HG03025 (cell line): ENCODE results near the gene CCSAP.
"Not testable (repeated sequence)": the region's sequence is repeated elsewhere in the genome, so short reads cannot be mapped to it uniquely, and the experiment has no call there.

Experiments used
- ATAC-seq: cut with Tn5 transposase; IDR thresholded peaks from one replicate; pipeline ENCODE4 v1.9.1; 2021; ENCODE audit warnings: mild to moderate bottlenecking, moderate library complexity; ENCODE audit not compliant: unreplicated experiment, low FRiP score

Gene CCSAP

DNA sequence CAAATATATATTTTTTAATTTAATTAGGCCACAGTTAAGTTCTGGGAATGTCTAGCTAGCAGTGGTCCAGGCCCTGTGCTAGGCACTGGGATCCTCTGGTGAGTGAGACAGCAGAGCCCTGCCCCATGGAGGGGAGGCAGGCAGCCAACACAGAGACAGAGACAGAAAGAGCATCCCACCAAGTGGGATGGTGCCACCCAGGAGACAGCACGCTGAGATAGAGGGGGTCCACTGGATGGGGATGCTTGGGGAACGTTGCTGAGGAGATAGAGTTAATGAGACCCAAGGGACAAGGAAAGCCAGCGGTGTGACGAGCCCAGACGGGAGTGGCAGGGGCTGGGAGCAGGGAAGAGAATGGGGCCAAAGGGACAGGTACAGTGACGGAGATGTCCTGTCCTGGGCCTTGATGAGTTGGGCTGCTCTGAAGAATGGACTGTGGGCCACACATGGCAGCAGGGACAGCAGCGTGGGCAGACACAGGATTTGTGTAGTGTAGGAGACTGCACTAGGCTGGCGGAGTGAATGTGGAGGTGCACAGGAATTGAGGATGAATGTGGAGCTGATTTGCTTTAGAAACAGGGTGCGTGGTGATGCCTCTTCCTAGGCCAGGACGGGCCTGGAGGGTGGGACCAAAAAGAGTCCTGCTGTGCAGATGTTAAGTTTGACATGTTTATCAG is 49.2 kb downstream of the CCSAP start:
- no peak for ATAC-seq

DNA sequence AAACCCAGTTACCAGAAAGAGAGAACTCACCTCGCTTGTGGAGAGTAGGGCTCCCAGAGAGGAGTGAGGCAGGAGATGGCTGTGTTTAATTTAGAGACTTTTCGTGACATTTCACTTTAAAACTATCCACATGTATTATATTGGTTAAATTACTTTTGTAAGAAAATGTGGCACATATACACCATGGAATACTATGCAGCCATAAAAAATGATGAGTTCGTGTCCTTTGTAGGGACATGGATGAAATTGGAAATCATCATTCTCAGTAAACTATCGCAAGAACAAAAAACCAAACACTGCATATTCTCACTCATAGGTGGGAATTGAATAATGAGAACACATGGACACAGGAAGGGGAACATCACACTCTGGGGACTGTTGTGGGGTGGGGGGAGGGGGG is 51.2 kb downstream of the CCSAP start:
- ATAC-seq = not testable (repeated sequence)

DNA sequence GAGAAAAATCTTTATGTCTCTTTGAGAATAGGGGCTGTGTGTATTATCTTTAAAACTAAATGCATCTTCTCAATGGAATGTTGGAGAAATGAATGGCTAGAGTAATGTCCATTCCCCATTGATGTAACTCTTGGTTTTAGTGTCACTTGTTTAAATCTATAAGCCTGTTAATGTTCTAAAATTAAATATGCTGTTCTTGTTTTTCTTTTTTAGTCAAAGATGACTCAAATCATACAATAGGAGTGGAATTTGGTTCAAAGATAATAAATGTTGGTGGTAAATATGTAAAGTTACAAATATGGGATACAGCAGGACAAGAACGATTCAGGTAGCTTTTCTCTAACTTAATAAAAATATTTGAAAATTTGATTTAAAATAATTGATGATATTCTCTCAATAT is 54.3 kb downstream of the CCSAP start:
- ATAC-seq = no peak

DNA sequence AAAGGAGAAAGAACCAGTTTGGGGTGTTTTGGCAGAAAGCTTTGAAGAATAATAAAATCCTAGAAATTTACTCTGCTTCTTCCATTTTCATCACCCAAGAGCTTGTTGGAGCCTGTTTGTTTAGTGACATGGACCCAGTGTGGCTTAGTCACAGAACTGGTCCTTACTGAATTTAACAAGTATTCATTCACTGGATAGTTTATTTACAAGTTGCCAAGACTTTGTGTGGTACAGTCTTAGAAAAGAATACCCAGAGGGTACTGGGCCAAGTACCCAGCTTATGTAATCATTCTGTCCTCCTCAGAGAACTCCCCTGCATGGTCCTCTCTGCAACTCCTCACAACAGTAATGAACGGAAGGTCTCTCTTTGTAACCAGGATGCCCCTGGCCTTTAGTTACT is 55.6 kb downstream of the CCSAP start:
- ATAC-seq = no peak

DNA sequence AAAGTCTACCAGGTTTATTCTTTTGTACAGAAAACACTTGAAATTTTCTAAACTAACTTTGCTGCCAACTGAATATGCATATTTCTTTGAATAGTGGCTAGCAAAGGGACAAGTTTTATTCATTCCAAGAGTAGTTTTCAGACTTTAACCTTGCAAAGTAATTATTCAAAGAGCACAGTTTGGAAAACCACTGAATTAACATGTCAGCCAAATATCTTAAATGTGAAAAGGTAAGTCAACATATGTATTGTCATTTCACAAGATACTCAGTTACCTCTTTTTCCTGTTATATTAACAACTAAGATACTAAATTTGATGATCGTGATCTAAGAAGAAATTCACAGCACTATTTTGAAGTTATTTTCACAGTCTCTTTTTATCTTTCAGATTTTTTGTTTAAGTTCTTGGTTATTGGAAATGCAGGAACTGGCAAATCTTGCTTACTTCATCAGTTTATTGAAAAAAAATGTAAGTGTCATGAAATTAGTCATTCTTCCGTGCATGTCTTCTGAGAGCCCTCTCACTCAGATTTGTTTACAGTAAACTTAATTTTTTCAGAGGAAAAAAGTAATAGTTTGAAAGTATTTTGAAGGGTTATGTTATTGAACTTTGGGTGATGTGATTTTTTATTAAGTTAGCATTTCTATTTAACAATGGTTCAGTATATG is 56.6 kb downstream of the CCSAP start:
- ATAC-seq = no peak

DNA sequence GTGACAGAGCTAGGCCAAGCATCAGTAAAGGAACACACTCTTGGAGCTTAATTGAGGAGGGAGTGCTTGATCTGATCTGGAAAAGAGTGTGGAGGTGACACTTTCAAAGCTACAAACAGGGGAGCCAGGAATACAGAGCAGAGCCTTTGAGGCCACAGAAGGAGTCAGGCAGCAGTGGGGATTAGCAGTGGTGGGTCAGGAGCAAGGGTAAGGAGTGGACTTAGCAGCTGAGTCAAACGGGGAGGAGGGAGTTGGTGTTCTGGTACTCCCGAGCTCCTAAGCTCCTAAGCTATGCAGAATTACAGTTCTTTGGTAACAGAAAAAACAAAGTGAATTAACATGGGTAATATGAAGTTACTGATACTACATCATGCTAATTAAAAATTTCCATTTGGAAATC is 57.4 kb downstream of the CCSAP start:
- ATAC-seq = no peak

DNA sequence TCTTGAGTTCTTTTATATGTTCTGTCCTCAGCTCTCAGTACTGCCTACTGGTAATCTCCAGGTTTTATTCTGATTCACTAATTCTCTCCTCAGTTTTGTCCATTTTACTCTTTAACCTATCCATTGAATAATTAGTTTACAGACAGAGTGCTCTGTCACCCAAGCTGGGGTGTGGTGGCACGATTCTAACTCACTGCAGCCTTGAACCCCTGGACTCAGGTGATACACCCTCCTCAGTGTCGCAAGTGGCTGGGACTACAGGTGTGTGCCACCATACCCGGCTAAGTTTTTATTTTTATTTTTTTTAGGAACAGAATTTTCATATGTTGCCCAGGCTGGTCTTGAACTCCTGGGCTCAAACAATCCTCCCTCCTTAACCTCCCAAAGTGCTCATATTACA is 58.0 kb downstream of the CCSAP start:
- ATAC-seq = no peak

DNA sequence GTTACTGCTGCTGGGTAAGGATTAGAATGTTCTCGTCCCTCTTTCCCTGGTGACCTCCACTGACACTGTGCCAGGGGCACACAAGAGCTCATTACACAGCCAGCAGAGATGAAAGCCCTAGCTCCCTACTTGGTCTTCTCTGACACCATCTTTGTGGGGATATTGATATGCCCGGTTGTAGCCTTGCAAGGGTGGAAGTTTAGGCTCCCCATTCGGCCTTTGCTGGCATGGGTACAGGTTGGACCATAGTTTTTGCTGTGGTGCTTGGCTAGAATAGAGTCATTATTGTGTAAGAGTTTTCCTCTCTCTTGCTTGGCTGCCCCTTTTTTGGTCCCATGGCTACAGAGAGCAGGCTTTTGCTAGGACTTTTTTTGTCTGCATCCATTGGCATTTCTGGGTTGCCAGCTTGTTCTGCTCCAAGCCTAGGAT is 59.6 kb downstream of the CCSAP start:
- ATAC-seq = no peak

DNA sequence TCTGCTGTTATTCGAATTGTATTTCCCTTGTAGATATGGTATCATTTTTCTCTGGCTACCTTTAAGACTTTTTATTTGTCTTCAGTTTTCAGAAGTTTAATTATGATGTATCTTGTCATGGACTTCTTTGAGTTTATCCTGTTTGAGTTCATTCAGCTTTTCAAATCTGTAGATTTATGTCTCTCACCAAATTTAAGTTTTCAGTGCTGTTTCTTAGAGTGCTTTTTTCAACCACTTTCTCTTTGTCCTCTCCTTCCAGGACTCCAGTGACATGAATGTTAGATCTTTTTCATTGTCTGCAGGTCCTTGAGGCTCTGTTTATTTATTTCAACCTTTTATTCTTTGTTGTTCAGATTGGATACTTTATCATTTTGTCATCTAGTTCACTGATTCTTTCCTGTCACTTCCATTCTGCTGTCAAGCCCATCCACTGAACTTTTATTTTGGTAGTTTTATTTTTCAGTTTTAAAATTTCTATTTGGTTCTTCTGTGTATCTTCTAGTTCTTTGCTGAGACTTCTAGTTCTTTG is 60.5 kb downstream of the CCSAP start:
- no peak for ATAC-seq

DNA sequence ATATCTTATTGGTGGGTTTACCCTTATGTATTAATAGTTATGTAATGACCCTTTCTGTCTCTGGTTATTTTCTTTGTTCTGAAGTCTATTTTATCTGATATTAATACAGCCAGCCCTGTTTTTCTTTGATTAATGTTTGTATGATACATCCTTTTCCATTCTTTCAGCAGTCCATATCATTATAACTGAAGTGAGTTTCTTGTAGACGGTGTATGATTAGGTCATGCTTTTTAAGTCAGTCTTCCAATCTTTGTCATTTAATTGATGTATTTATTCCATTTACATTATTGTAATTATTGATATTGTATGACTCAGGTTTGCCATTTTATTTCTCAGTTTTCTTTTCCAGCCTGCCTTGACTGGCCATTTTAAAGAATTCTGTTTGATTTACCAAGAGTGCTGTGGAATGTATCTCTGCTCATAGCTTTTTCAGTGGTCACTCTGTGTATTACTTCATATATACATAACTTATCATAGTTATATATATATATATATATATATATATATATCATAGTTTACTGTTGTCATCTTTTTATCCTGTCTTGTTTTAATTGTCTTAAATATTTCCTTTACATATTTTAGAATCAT is 61.4 kb downstream of the CCSAP start:
- ATAC-seq = no peak

DNA sequence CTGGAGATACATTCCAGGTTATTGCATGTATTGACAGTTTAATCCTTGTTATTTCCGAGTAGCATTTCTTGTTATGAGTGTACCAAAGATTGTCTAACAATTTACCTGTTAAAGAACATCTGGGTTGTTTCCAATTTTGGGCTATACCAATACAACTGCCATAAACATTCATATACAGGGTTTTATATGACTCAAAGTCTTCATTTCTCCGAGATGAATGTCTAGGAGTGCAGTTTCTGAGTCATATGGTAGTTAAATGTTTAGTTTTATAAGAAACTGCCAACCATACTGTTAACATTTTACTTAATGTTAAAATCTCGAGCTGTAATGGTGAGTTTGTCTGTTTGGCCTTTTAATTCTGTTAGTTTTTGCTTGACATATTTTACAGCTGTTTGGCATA is 61.9 kb downstream of the CCSAP start:
- no peak for ATAC-seq

DNA sequence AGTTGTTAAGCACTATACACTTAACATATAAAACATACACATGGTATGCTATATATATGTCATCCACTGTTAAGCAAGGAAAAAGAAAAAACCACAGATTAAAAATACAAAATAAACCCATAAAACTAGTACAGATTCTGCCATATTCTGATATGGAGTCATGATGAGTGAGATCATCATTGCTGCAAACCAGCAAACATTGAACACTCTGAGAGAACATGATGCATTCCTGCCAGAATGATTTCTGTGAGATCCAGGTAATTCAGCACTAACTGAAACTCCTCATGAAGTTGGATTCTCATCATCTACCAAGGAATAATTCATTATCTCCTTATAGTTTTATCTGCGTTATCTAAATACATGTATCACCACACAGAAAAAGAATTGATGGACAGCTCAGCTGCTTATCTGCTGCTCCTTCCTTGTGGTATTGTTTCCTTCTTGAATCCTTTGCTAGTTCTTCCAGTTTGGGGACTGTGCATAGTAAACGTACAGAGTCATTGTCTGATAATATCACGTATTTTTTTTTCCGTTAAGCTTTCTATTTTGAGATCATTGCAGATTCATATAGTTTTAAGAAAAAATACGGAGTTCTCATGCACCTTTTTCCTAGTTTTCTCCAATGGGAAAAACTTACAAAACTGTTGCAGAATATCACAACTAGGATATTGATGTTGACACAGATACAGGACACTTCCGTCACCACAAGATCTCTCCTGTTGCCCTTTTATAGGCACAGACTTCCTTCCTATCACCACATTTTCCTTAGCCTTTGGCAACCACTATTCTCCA is 62.6 kb downstream of the CCSAP start:
- ATAC-seq = no peak

DNA sequence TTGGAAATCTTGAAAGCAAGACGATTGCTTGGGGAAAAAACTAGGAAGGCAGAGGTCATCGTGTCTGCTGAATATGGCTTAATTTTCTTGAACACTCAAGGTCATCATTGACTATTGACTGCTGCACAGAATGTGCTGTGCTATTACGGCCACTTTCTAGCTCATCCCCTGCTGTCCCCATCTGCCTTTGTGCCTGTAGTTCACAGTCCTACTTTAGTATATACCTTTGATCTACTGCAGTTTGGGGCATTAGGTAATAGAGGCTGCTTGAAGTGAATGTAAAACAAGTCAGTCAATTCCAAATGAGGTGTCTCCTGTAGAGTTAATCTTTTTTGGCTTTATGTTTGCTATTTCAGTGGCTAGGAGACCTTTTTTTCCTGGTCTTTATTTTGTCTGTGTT is 63.6 kb downstream of the CCSAP start:
- ATAC-seq = no peak

DNA sequence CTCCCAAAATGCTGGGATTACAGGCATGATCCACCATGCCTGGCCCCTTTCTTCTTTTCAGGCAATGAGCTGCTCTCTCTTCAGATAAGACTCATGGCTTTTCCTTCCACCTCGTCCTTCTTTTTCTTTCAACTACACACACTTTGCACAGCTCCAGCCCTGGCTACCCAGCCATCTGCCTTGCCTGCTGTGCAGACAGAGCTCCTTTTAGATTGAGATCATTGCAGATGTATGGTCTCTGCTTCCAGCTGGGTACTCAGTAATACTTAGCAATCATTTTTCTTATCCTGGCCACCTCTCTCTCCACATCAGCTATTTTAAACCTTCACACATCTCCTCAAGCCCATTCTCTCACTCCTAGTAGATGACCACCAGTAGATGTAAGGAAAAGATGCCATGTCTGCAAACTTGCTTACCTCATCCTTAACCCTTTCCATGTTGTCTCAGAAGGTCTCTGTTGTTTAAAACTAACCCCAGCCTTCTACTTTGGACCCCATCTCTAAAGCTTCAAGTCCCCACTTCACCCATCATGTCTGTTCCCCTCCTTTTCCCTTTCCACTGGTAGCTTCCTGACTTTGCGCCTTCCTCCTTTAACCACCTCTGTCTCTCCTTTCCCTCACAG is 64.6 kb downstream of the CCSAP start:
- ATAC-seq = no peak

DNA sequence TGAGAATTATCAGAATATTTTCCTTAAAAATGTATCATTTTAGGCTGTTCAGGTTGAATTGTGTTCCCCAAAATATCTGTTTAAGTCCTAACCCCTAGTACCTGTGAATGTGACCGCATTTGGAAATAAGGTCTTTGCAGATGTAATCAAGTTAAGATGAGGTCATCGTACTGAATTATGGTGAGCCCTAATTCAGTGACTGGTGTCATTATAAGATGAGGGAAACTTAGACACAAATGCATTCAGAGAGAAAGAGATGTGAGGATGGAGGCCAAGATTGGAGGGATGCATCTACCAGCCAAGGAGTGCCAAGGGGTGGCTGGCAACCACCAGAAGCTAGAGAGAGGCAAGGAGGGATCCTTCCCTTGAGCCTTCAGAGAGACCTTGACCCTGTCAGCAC is 67.8 kb downstream of the CCSAP start:
- ATAC-seq = no peak

DNA sequence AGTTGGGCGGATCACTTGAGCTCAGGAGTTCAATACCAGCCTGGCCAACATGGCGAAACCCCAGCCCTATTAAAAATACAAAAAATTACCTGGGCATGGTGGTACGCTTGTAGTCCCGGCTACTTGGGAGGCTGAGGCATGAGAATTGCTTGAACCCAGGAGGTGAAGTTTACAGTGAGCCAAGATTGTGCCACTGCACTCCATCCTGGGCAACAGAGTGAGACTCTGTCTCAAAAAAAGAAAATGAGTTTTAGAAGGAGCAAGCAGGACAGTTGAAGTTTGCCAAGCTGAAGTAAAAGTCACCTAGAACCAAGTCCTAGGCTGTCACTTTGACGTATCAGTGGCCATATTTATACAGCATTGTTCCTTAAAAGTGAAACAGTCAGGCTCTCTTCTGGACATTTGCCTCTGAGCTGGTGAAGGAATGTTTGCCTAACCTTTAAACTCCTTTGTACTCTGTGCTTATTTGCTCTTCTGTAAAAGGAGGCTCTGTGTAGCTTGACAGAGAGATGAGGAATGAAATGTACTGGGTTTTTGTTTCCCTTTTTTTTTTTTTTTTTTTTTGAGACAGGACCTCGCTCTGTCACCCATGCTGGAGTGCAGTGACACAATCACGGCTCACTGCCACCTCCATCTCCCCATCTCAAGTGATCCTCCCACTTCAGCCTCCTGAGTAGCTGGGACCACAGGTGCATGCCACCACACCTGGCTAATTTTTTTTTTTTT is 69.2 kb downstream of the CCSAP start:
- no peak for ATAC-seq

DNA sequence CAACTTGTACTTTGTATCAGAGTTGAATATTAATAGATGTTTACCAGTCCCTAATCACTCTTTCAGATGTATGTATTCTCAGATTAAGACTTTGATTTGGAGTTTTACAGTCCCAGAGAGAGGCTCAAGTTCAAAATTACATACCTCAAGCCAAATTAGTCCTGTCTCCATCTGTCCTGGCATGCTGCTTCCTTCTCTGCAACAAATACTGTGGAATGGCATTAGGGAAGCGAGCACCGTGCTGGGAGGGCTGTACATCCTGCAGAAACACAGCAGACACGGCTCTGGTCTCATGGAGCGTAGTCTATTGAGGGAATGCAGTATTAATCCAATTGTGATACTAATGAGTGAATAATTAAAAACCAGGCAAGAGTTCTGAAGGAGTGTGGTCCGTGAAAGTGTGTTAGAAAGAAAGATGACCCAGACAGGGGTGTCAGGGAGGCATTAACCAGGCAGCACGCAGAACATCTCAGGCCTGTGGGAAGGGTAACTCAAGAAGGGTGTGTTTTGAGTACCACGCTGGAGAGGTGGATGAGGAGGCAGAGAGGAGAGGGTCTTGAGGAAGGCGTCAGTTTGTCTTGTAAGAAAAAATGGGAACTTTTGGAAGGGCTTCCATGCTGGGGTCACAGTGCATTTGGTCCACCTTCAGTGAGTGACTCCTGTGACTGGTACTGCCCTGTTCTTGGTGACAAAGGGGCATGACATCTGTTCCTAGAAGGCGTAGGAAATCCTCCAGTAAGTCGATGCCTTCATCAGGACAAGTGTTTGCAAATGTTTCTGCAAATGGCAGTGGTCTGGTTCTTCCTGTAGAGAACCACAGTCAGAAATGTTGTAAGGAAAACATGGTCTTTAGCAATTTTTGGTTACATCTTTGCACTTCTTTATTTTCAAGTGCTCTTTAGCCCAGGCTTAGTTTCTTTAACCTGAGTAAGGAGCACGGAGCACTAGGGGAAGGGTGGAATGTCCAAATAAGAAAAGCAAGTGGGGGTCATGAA is 70.4 kb downstream of the CCSAP start:
- no peak for ATAC-seq

DNA sequence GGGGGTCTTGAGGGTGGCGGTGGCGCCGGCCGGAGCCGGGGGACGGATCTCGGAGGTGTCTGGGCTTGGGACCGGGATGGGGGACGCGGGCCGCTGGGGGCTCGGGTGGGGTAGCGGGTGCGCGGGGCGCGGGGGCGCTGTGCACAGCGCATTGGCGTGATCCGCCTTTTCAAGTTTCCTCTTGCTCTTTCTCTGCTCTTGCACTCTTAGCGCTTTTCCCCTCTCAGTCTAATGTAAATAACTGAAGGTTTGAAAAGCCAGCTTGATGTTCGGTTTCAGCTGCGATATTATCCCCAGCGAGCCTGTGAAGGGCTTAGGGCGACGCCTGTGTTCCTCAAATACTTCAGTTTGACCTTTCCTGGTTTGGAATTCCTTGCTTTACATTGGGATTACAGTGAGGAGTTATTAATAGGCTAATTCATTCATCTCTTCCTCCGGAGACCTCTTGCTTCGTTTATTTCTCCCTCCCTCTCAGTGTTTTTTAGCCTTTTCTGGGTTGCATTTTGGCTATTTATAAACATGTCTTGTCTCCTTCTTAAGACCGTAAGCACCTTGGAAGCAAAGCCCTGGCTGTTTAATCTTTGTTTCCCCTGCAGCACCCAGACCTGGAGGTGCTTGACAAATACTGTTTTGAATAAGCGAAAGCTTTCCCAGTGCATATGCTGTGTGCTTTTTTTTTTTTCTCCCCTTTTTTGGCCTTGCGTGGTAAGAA is 71.2 kb downstream of the CCSAP start:
- ATAC-seq = peak; percentile 56
